HG03457 (cell line): ENCODE measurements around the gene RIIAD1.
"Not testable (repeated sequence)": the region's sequence is repeated elsewhere in the genome, so short reads cannot be mapped to it uniquely, and the experiment has no call there.

Source experiments
- ATAC-seq: cut with Tn5 transposase; IDR thresholded peaks from one replicate; pipeline ENCODE4 v1.9.1; 2021; ENCODE audit warnings: moderate number of reproducible peaks; ENCODE audit not compliant: unreplicated experiment

RIIAD1 gene

GRCh38 chr1:151729966-151730291 is 8.6 kb downstream of the RIIAD1 start:
- ATAC-seq: no peak

GRCh38 chr1:151733126-151733525 is 11.8 kb downstream of the RIIAD1 start:
- no peak for ATAC-seq

- ATAC-seq: not testable (repeated sequence)
Measured at GRCh38 chr1:151733995-151734394, 12.7 kb downstream of the RIIAD1 start.

GRCh38 chr1:151737026-151737425 is 15.7 kb downstream of the RIIAD1 start:
- ATAC-seq: no peak

GRCh38 chr1:151737479-151737878 is 16.2 kb downstream of the RIIAD1 start:
- no peak for ATAC-seq

GRCh38 chr1:151739590-151740355 is 18.5 kb downstream of the RIIAD1 start:
- no peak for ATAC-seq

- no peak for ATAC-seq
Measured at GRCh38 chr1:151741516-151741915, 20.2 kb downstream of the RIIAD1 start.

GRCh38 chr1:151756291-151756690 is 35.0 kb downstream of the RIIAD1 start:
- ATAC-seq: no peak

- ATAC-seq: no peak
Measured at GRCh38 chr1:151759241-151759640, 37.9 kb downstream of the RIIAD1 start.

- no peak for ATAC-seq
Measured at GRCh38 chr1:151760597-151761385, 39.5 kb downstream of the RIIAD1 start.

- ATAC-seq: peak; percentile 85
Measured at GRCh38 chr1:151762941-151763921, 41.9 kb downstream of the RIIAD1 start, which contains the start of gene MRPL9. MRPL9 (minus strand) TSS chr1:151763496; CDS start chr1:151763479, 17 bp downstream.

- no peak for ATAC-seq
Measured at GRCh38 chr1:151763990-151764389, 42.7 kb downstream of the RIIAD1 start.

GRCh38 chr1:151768351-151769066 is 47.2 kb downstream of the RIIAD1 start:
- ATAC-seq: not testable (repeated sequence)

- ATAC-seq: not testable (repeated sequence)
Measured at GRCh38 chr1:151769270-151769669, 47.9 kb downstream of the RIIAD1 start.

GRCh38 chr1:151773702-151774101 is 52.4 kb downstream of the RIIAD1 start:
- no peak for ATAC-seq

GRCh38 chr1:151774256-151774922 is 53.1 kb downstream of the RIIAD1 start:
- no peak for ATAC-seq

- ATAC-seq: no peak
Measured at GRCh38 chr1:151775894-151776664, 54.8 kb downstream of the RIIAD1 start.

GRCh38 chr1:151776665-151777062 is 55.3 kb downstream of the RIIAD1 start:
- ATAC-seq: no peak

GRCh38 chr1:151777317-151777716 is 56.0 kb downstream of the RIIAD1 start:
- no peak for ATAC-seq
